Measurements from ENCODE around the gene PPIF. TPM values are rescaled to one million over a fixed set of nuclear protein-coding genes. Genes with fewer than 3 reads are reported as not detected.

PPIF gene
- total and polyA plus RNA-seq, 4 donors, result 21.7 to 96.8 (median 39.9) TPM

- DNase-seq, result no peak
- no peak overlapping the region for H3K27ac ChIP-seq (ENCODE audit: low read depth in 1 of 2, low read length in 1 of 2)
- no peaks in the 10 kb centered on the region for H3K9me3 ChIP-seq (ENCODE audit: control insufficient read depth in 4 of 4, insufficient read depth in 3 of 4, low read length in 3 of 4)
- H3K36me3 ChIP-seq (ENCODE audit: control insufficient read depth in 4 of 4, insufficient read depth in 4 of 4, low read length in 4 of 4), result peaks cover 16 to 68% (median 27%) of the 10 kb centered on the region in 4 donors
- 94 to 95% methylated on average over 22 of the region's 22 CpGs for WGBS, 2 donors
- no peak overlapping the region for H3K4me3 ChIP-seq
- no peak for ATAC-seq (ENCODE audit: insufficient read depth, low FRiP score)
- H3K9ac ChIP-seq (ENCODE audit: insufficient read depth in 1 of 2, low read length in 2 of 2), result no peak overlapping the region
- H3K4me1 ChIP-seq (ENCODE audit: control insufficient read depth in 5 of 5, insufficient read depth in 5 of 5, low read length in 5 of 5), result peaks cover 0 to 8% (median 2%) of the 10 kb centered on the region in 5 donors
- H3K27me3 ChIP-seq (ENCODE audit: control insufficient read depth in 3 of 3, insufficient read depth in 3 of 3, low read length in 2 of 3), result no peaks in the 10 kb centered on the region
- TF ChIP-seq CTCF (IDR thresholded peaks at IDR 0.05; ENCODE audit: control extremely low read depth, extremely low read depth), result no peak
Measured at GRCh38 chr10:79312601-79313187, 34.6 kb upstream of the PPIF start.

- H3K27me3 ChIP-seq (ENCODE audit: control insufficient read depth in 3 of 3, insufficient read depth in 3 of 3, low read length in 2 of 3), result no peaks in the 10 kb centered on the region
- H3K27ac ChIP-seq (ENCODE audit: low read depth in 1 of 2, low read length in 1 of 2), result no peak overlapping the region
- no peaks in the 10 kb centered on the region for H3K9me3 ChIP-seq (ENCODE audit: control insufficient read depth in 4 of 4, insufficient read depth in 3 of 4, low read length in 3 of 4)
- H3K9ac ChIP-seq (ENCODE audit: insufficient read depth in 1 of 2, low read length in 2 of 2), result no peak overlapping the region
- 85 to 88% methylated on average over 8 of the region's 8 CpGs for WGBS, 2 donors
- peaks cover 10 to 62% (median 23%) of the 10 kb centered on the region in 4 donors for H3K36me3 ChIP-seq (ENCODE audit: control insufficient read depth in 4 of 4, insufficient read depth in 4 of 4, low read length in 4 of 4)
- ATAC-seq (ENCODE audit: insufficient read depth, low FRiP score) (no peak), DNase-seq (no peak)
- H3K4me3 ChIP-seq, result no peak overlapping the region
- TF ChIP-seq CTCF (IDR thresholded peaks at IDR 0.05; ENCODE audit: control extremely low read depth, extremely low read depth), result no peak
- H3K4me1 ChIP-seq (ENCODE audit: control insufficient read depth in 5 of 5, insufficient read depth in 5 of 5, low read length in 5 of 5), result peaks cover 0 to 12% (median 3%) of the 10 kb centered on the region in 5 donors
Measured at GRCh38 chr10:79313320-79313719, 33.9 kb upstream of the PPIF start.

GRCh38 chr10:79313911-79314439 lies 33.3 kb upstream of the PPIF start:
- Histone ChIP-seq H3K4me3 (no peak overlapping the region), H3K27ac (ENCODE audit: low read depth in 1 of 2, low read length in 1 of 2) (no peak overlapping the region), H3K9ac (ENCODE audit: insufficient read depth in 1 of 2, low read length in 2 of 2) (no peak overlapping the region), H3K36me3 (ENCODE audit: control insufficient read depth in 4 of 4, insufficient read depth in 4 of 4, low read length in 4 of 4) (peaks cover 10 to 56% (median 20%) of the 10 kb centered on the region in 4 donors), H3K4me1 (ENCODE audit: control insufficient read depth in 5 of 5, insufficient read depth in 5 of 5, low read length in 5 of 5) (peaks cover 0 to 12% (median 3%) of the 10 kb centered on the region in 5 donors), H3K9me3 (ENCODE audit: control insufficient read depth in 4 of 4, insufficient read depth in 3 of 4, low read length in 3 of 4) (peaks cover 0 to 2% (median 0%) of the 10 kb centered on the region in 4 donors), H3K27me3 (ENCODE audit: control insufficient read depth in 3 of 3, insufficient read depth in 3 of 3, low read length in 2 of 3) (no peaks in the 10 kb centered on the region)
- no peak for DNase-seq
- no peak for TF ChIP-seq CTCF (IDR thresholded peaks at IDR 0.05; ENCODE audit: control extremely low read depth, extremely low read depth)
- no peak for ATAC-seq (ENCODE audit: insufficient read depth, low FRiP score)
- WGBS, 2 donors, result 89% methylated on average over 11 of the region's 11 CpGs

Measured in lung (tissue), 12 donors.